ENCODE results near the gene KIF4A. TPM values are rescaled to one million over a fixed set of nuclear protein-coding genes. Genes with fewer than 3 reads are reported as not detected.

KIF4A gene
- total and polyA plus RNA-seq, 2 of the 13 experiments (the other 11 are each of a cell fraction or from before 2014, with no cell fraction given): 9.4 to 28.2 TPM

- TF ChIP-seq ZNF574 (CRISPR knock-in tag; IDR thresholded peaks at IDR 0.05) (no peak), KAT2B (IDR thresholded peaks at IDR 0.05; ENCODE audit: borderline replicate concordance, low read depth, low read length) (no peak), NR3C1 (CRISPR knock-in tag; IDR thresholded peaks at IDR 0.05) (no peak), DNMT3B (CRISPR knock-in tag; conservative IDR thresholded peaks at IDR 0.05) (no peak), FOSL2 (CRISPR knock-in tag; IDR thresholded peaks at IDR 0.05) (peak; percentile 82), TEF (CRISPR knock-in tag; IDR thresholded peaks at IDR 0.05) (no peak), BRD4 (CRISPR knock-in tag; IDR thresholded peaks at IDR 0.05) (no peak), AKNA (CRISPR knock-in tag; IDR thresholded peaks at IDR 0.05; ENCODE audit: borderline replicate concordance) (no peak), NCOA5 (CRISPR knock-in tag; IDR thresholded peaks at IDR 0.05) (no peak), FOSL1 (CRISPR knock-in tag; IDR thresholded peaks at IDR 0.05; ENCODE audit: borderline replicate concordance) (0 out of 2 replicates have a peak, but pooled peaks have one; percentile 27), KLF6 (CRISPR knock-in tag; IDR thresholded peaks at IDR 0.05) (no peak), CENPT (CRISPR knock-in tag; IDR thresholded peaks at IDR 0.05; ENCODE audit: low read depth) (no peak), PPARG (CRISPR knock-in tag; conservative IDR thresholded peaks at IDR 0.05) (no peak), GPBP1L1 (CRISPR knock-in tag; IDR thresholded peaks at IDR 0.05) (no peak), SAFB2 (CRISPR knock-in tag; IDR thresholded peaks at IDR 0.05; ENCODE audit: borderline replicate concordance, low read depth) (no peak), ZNF841 (CRISPR knock-in tag; IDR thresholded peaks at IDR 0.05; ENCODE audit: borderline replicate concordance) (no peak), ZFP36L2 (CRISPR knock-in tag; IDR thresholded peaks at IDR 0.05) (no peak), ZNF766 (CRISPR knock-in tag; IDR thresholded peaks at IDR 0.05; ENCODE audit: borderline replicate concordance) (no peak), MIXL1 (CRISPR knock-in tag; IDR thresholded peaks at IDR 0.05) (no peak), MAZ (IDR thresholded peaks at IDR 0.05; ENCODE audit: borderline replicate concordance, low read depth, low read length) (no peak), MAZ (CRISPR knock-in tag; IDR thresholded peaks at IDR 0.05; ENCODE audit: low read depth) (no peak)
Observed at GRCh38 chrX:70254909-70255308, 35.0 kb upstream of the KIF4A start (continued).

Data from HepG2 (cell line).